ENCODE results near the gene TM4SF4. TPM values are rescaled to one million over a fixed set of nuclear protein-coding genes. Genes with fewer than 3 reads are reported as not detected.
"Not testable (repeated sequence)": the region's sequence is repeated elsewhere in the genome, so short reads cannot be mapped to it uniquely, and the experiment has no call there.

Gene TM4SF4
- total RNA-seq, 2 donors from 2014 or later: not detected

GRCh38 chr3:149442043-149442442 is 32.5 kb upstream of the TM4SF4 start:
- Histone ChIP-seq H3K4me1 (no peaks in the 10 kb centered on the region), H3K9me3 (no peaks in the 10 kb centered on the region), H3K4me3 (no peak overlapping the region), H3K27me3 (no peaks in the 10 kb centered on the region), H3K27ac (no peak overlapping the region), H3K36me3 (no peaks in the 10 kb centered on the region)
- no peak for DNase-seq (ENCODE audit: low spot score)
- TF ChIP-seq CTCF (IDR thresholded peaks at IDR 0.05): no peak

GRCh38 chr3:149442851-149443544 is 31.5 kb upstream of the TM4SF4 start:
- no peak for DNase-seq (ENCODE audit: low spot score)
- no peaks in the 10 kb centered on the region for H3K27me3 ChIP-seq
- no peak for TF ChIP-seq CTCF (IDR thresholded peaks at IDR 0.05)
- no peak overlapping the region for H3K27ac ChIP-seq
- H3K36me3 ChIP-seq: no peaks in the 10 kb centered on the region
- no peaks in the 10 kb centered on the region for H3K9me3 ChIP-seq
- peaks cover 0 to under 1% of the 10 kb centered on the region in 2 donors for H3K4me1 ChIP-seq
- no peak overlapping the region for H3K4me3 ChIP-seq

GRCh38 chr3:149443545-149443912 is 31.0 kb upstream of the TM4SF4 start:
- TF ChIP-seq CTCF (IDR thresholded peaks at IDR 0.05): no peak
- H3K4me3 ChIP-seq: no peak overlapping the region
- no peak overlapping the region for H3K27ac ChIP-seq
- no peak for DNase-seq (ENCODE audit: low spot score)
- no peaks in the 10 kb centered on the region for H3K27me3 ChIP-seq
- peaks cover 0 to 6% of the 10 kb centered on the region in 2 donors for H3K4me1 ChIP-seq
- no peaks in the 10 kb centered on the region for H3K9me3 ChIP-seq
- no peaks in the 10 kb centered on the region for H3K36me3 ChIP-seq

GRCh38 chr3:149444867-149445266 is 29.6 kb upstream of the TM4SF4 start:
- not testable (repeated sequence) for H3K36me3 ChIP-seq; H3K27ac ChIP-seq; H3K27me3 ChIP-seq; H3K9me3 ChIP-seq; H3K4me3 ChIP-seq; DNase-seq (ENCODE audit: low spot score)
- H3K4me1 ChIP-seq: peaks cover 0 to 18% of the 10 kb centered on the region in 2 donors

GRCh38 chr3:149448331-149448831 is 26.1 kb upstream of the TM4SF4 start:
- TF ChIP-seq CTCF (IDR thresholded peaks at IDR 0.05): no peak
- H3K36me3 ChIP-seq: no peaks in the 10 kb centered on the region
- H3K27ac ChIP-seq: no peak overlapping the region
- DNase-seq (ENCODE audit: low spot score): no peak
- no peaks in the 10 kb centered on the region for H3K27me3 ChIP-seq
- H3K4me1 ChIP-seq: peaks cover 0 to 21% of the 10 kb centered on the region in 2 donors
- H3K4me3 ChIP-seq: no peak overlapping the region
- peaks cover 0 to 12% of the 10 kb centered on the region in 2 donors for H3K9me3 ChIP-seq

- H3K27ac ChIP-seq: no peak overlapping the region
- no peaks in the 10 kb centered on the region for H3K36me3 ChIP-seq
- no peak for TF ChIP-seq CTCF (IDR thresholded peaks at IDR 0.05)
- no peak for DNase-seq (ENCODE audit: low spot score)
- no peaks in the 10 kb centered on the region for H3K27me3 ChIP-seq
- H3K4me3 ChIP-seq: no peak overlapping the region
- H3K4me1 ChIP-seq: peaks cover 0 to 21% of the 10 kb centered on the region in 2 donors
- peaks cover 0 to 12% of the 10 kb centered on the region in 2 donors for H3K9me3 ChIP-seq
Observed at GRCh38 chr3:149449182-149449581, 25.3 kb upstream of the TM4SF4 start.
